ENCODE data around the gene TBC1D10B. TPM values are rescaled to one million over a fixed set of nuclear protein-coding genes. Genes with fewer than 3 reads are reported as not detected.

The TBC1D10B gene
- total RNA-seq, 6 experiments from 2014 or later = 44.6 to 51.6 (median 46.3) TPM

DNA sequence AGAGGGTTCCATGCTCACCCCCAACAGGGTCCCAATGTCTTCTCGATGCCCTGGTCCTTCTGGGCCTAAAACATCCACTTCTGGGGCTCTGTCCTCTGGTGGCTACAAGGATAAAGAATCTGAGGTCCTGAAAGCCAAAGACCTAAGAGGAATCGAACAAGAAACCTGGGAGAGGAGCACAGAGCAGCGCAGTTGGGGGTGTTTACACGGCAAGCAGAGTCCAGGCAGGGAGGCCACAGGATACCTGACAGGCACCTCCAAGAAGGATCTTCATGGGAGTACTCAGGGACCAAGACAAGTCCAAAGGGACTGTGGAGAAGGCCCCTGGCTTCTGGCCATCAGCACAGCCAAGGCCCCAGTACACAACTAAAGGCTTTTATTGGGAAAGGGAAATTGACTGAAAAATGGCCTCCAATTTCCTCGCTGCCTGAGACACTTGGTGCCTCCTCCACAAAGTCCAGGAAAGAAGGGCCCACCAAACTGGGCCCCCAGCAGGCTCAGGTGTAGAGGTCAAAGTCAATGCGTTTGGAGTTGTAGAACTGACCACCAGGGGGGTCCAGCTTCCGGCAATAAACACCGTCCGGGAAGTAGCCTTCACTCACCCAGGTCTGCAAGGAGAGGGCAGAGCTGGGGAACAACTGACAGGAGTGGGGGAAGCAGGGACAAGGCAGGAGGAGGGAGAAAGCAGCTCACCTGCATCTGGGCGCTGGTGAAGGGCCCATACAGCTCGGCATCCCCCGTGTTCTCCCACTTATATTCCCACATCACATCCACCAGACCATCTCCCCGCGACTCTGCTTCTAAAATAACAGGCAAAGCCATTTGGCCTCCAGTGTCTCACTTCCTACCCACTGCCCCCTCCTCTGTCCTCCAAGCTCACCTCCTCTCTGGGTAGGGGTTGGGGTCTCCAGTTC, 17.5 kb downstream of the TBC1D10B start:
- no peak for DNase-seq
- TF ChIP-seq, protein P1, sequence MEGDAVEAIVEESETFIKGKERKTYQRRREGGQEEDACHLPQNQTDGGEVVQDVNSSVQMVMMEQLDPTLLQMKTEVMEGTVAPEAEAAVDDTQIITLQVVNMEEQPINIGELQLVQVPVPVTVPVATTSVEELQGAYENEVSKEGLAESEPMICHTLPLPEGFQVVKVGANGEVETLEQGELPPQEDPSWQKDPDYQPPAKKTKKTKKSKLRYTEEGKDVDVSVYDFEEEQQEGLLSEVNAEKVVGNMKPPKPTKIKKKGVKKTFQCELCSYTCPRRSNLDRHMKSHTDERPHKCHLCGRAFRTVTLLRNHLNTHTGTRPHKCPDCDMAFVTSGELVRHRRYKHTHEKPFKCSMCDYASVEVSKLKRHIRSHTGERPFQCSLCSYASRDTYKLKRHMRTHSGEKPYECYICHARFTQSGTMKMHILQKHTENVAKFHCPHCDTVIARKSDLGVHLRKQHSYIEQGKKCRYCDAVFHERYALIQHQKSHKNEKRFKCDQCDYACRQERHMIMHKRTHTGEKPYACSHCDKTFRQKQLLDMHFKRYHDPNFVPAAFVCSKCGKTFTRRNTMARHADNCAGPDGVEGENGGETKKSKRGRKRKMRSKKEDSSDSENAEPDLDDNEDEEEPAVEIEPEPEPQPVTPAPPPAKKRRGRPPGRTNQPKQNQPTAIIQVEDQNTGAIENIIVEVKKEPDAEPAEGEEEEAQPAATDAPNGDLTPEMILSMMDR (IDR thresholded peaks at IDR 0.05) = peak; percentile 69
- Mint-ChIP-seq H3K36me3 (ENCODE audit: low read depth) (peaks cover 34% of the 10 kb centered on the region), H3K27me3 (ENCODE audit: insufficient read depth) (peaks cover 8% of the 10 kb centered on the region), H3K4me3 (peak overlapping the region; percentile 73), H3K4me1 (ENCODE audit: low read depth) (peaks cover 51% of the 10 kb centered on the region), H3K27ac (peak overlapping the region; percentile 91), H3K9me3 (no peaks in the 10 kb centered on the region)

GRCh38 chr16:30351586-30352419, 18.5 kb downstream of the TBC1D10B start:
- Mint-ChIP-seq H3K27me3 (ENCODE audit: insufficient read depth) (peaks cover 9% of the 10 kb centered on the region), H3K9me3 (no peaks in the 10 kb centered on the region), H3K4me1 (ENCODE audit: low read depth) (peaks cover 44% of the 10 kb centered on the region), H3K36me3 (ENCODE audit: low read depth) (peaks cover 27% of the 10 kb centered on the region), H3K4me3 (peak overlapping the region; percentile 73), H3K27ac (peak overlapping the region; percentile 91)
- TF ChIP-seq, protein P1 (IDR thresholded peaks at IDR 0.05) = no peak
- peak; percentile 76 for DNase-seq

GRCh38 chr16:30351001-30351441, 19.3 kb downstream of the TBC1D10B start:
- peaks cover 10% of the 10 kb centered on the region for H3K27me3 Mint-ChIP-seq (ENCODE audit: insufficient read depth)
- peaks cover 26% of the 10 kb centered on the region for H3K36me3 Mint-ChIP-seq (ENCODE audit: low read depth)
- no peak for DNase-seq
- H3K9me3 Mint-ChIP-seq = no peaks in the 10 kb centered on the region
- H3K27ac Mint-ChIP-seq = no peak overlapping the region; the same call in 1 of the 2 replicates
- H3K4me3 Mint-ChIP-seq = no peak overlapping the region
- TF ChIP-seq, protein P1 (IDR thresholded peaks at IDR 0.05) = no peak
- peaks cover 37% of the 10 kb centered on the region for H3K4me1 Mint-ChIP-seq (ENCODE audit: low read depth)

DNA sequence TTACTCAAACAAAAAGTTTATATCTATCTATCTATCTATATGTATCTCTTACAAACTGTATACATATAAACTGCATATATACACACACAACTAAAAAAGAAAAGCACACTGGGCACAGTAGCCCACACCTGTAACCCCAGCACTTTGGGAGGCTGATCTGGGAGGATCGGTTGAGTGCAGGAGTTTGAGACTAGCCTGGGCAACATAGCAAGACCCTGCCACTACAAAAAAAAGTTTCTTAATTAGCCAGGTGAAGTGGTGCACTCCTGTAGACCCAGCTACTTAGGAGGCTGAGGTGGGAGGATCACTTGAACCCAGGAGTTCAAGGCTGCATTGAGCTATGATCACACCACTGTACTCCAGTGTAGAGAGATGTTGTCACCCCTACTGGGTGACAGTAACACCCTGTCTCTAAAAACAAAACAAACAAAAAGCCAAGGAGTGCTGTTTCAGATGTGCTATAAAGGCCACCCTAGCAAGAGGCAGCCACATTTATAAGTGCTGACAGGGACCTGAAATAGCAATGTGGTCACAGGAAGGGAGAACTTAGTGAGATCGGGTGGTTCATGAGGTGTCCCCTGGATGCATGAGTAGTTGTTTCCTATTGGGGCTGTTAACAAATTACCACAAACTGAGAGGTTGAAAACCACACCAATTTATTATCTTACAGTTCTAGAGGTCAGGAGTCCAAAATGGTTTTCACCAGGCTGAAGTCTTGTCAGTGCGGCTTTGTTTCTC, 20.0 kb downstream of the TBC1D10B start:
- Mint-ChIP-seq H3K9me3 (no peaks in the 10 kb centered on the region), H3K27me3 (ENCODE audit: insufficient read depth) (peaks cover 10% of the 10 kb centered on the region), H3K36me3 (ENCODE audit: low read depth) (peaks cover 26% of the 10 kb centered on the region), H3K4me3 (no peak overlapping the region), H3K27ac (no peak overlapping the region), H3K4me1 (ENCODE audit: low read depth) (peaks cover 31% of the 10 kb centered on the region)
- TF ChIP-seq, protein P1 (IDR thresholded peaks at IDR 0.05) = no peak
- DNase-seq = no peak

DNA sequence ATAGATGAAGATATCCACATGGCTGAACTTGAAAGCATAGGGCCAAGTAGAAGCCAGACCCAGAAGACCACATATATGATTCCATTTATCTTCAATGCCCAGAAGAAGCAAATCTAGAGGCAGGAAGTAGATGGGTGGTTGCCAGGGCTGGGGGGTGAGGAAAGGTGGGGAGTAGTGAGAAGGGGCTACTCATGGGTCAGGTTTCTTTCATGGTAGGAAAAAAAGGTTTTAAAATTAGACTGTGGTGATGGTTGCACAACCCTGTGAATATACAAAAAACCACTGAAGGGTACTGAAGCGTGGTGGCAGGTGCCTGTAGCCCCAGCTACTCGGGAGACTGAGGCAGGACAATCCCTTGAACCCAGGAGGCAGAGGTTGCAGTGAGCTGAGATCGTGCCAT, 20.6 kb downstream of the TBC1D10B start:
- peaks cover 31% of the 10 kb centered on the region for H3K4me1 Mint-ChIP-seq (ENCODE audit: low read depth)
- no peak overlapping the region for H3K27ac Mint-ChIP-seq
- peaks cover 25% of the 10 kb centered on the region for H3K36me3 Mint-ChIP-seq (ENCODE audit: low read depth)
- peaks cover 10% of the 10 kb centered on the region for H3K27me3 Mint-ChIP-seq (ENCODE audit: insufficient read depth)
- DNase-seq = no peak
- H3K4me3 Mint-ChIP-seq = no peak overlapping the region
- no peaks in the 10 kb centered on the region for H3K9me3 Mint-ChIP-seq
- TF ChIP-seq, protein P1 (IDR thresholded peaks at IDR 0.05) = no peak

All from HFFc6 (cell line).